A549 (cell line): Measurements from ENCODE around the gene SUPT5H. TPM values are rescaled to one million over a fixed set of nuclear protein-coding genes. Genes with fewer than 3 reads are reported as not detected.

ENCODE experiments used
- CEBPB ChIP-seq, 2 experiments: fragments of >200 bp in 1 of 2; sonication (Bioruptor Twin) in 1 of 2; formaldehyde crosslinking in 1 of 2; IDR thresholded peaks; 2 replicates each; pipeline ENCODE4 v1.6.1; 2012 to 2016
- CHD2 ChIP-seq: fragments of 150-350 bp; IDR thresholded peaks from 2 replicates; pipeline ENCODE4 v1.6.1; 2014; ENCODE audit warnings: low read length; ENCODE audit not compliant: partially characterized antibody
- EHF ChIP-seq: fragments of 250-450 bp; sonication (Bioruptor Pico); IDR thresholded peaks from 2 replicates; pipeline ENCODE4 v1.5.0; 2020; ENCODE audit warnings: mild to moderate bottlenecking
- EHMT2 ChIP-seq: fragments of 200-600 bp; sonication (generic); IDR thresholded peaks from 2 replicates; pipeline ENCODE4 v1.6.1; 2016; ENCODE audit warnings: antibody characterized with exemption, low read depth, mild to moderate bottlenecking, moderate library complexity
- ESRRA ChIP-seq: fragments of 150-350 bp; IDR thresholded peaks from 2 replicates; pipeline ENCODE4 v1.6.1; 2014; ENCODE audit warnings: mild to moderate bottlenecking, low read length, borderline replicate concordance
- FOSL2 ChIP-seq, 2 experiments: fragments of 450-650 bp in 1 of 2; fragments of >200 bp in 1 of 2; sonication (Bioruptor Twin) in 1 of 2; formaldehyde crosslinking; IDR thresholded peaks; 2 replicates each; pipeline versions ENCODE4 v1.5.0 to v1.6.1; 2016 to 2020; ENCODE audit warnings: mild to moderate bottlenecking in 1 of 2, moderate library complexity in 1 of 2
- FOXS1 ChIP-seq: fragments of 250-450 bp; sonication (Bioruptor Pico); IDR thresholded peaks from 2 replicates; pipeline ENCODE4 v1.5.0; 2020; ENCODE audit warnings: mild to moderate bottlenecking, moderate library complexity
- GATA3 ChIP-seq: IDR thresholded peaks from 2 replicates; pipeline ENCODE4 v1.6.1; 2012; ENCODE audit warnings: borderline replicate concordance
- HDAC2 ChIP-seq: fragments of 200-600 bp; sonication (generic); IDR thresholded peaks from 2 replicates; pipeline ENCODE4 v1.6.1; 2016
- HEYL ChIP-seq: fragments of 250-450 bp; sonication (Bioruptor Pico); IDR thresholded peaks from 2 replicates; pipeline ENCODE4 v1.8.0; 2021; ENCODE audit warnings: mild to moderate bottlenecking, moderate library complexity
- HOXA7 ChIP-seq: fragments of 250-450 bp; sonication (Bioruptor Pico); IDR thresholded peaks from 2 replicates; pipeline ENCODE4 v1.5.0; 2020; ENCODE audit warnings: mild to moderate bottlenecking, moderate library complexity
- HOXB13 ChIP-seq: fragments of 250-450 bp; sonication (Bioruptor Pico); IDR thresholded peaks from 2 replicates; pipeline ENCODE4 v1.5.0; 2020; ENCODE audit warnings: low read depth, mild to moderate bottlenecking, moderate library complexity
- JUN ChIP-seq, 2 experiments: fragments of >200 bp; sonication (Bioruptor Twin); formaldehyde crosslinking; IDR thresholded peaks; 2 replicates in 1 of 2; 3 replicates in 1 of 2; pipeline ENCODE4 v1.6.1; 2016 to 2017
- MAFK ChIP-seq: fragments of 450-650 bp; IDR thresholded peaks from 2 replicates; pipeline ENCODE4 v1.6.1; 2014; ENCODE audit not compliant: partially characterized antibody
- MYC ChIP-seq: IDR thresholded peaks from 2 replicates; pipeline ENCODE4 v1.6.1; 2012; ENCODE audit warnings: mild to moderate bottlenecking, inconsistent platforms, low read length, improper control_type of control experiment, borderline replicate concordance
- NFE2L2 ChIP-seq: fragments of 150-350 bp; conservative IDR thresholded peaks from 2 replicates; pipeline ENCODE4 v1.6.1; 2014; ENCODE audit warnings: low read length
- NR3C1 ChIP-seq: fragments of >200 bp; sonication (Bioruptor Twin); formaldehyde crosslinking; IDR thresholded peaks from 3 replicates; pipeline ENCODE4 v1.6.1; 2017
- PHF8 ChIP-seq: fragments of 200-600 bp; sonication (generic); IDR thresholded peaks from 2 replicates; pipeline ENCODE4 v1.6.1; 2016; ENCODE audit warnings: low read depth, mild to moderate bottlenecking, antibody characterized with exemption, moderate library complexity, borderline replicate concordance
- POLR2AphosphoS2 ChIP-seq: conservative IDR thresholded peaks from 2 replicates; pipeline ENCODE4 v1.6.1; 2012; ENCODE audit warnings: low read length, improper control_type of control experiment, inconsistent platforms
- RARB ChIP-seq: fragments of 250-450 bp; sonication (Bioruptor Pico); IDR thresholded peaks from 2 replicates; pipeline ENCODE4 v1.8.0; 2021; ENCODE audit warnings: mild to moderate bottlenecking, moderate library complexity
- RCOR1 ChIP-seq: fragments of 150-350 bp; IDR thresholded peaks from 2 replicates; pipeline ENCODE4 v1.6.1; 2014; ENCODE audit warnings: antibody characterized with exemption, low read length, low read depth
- RFX5 ChIP-seq: fragments of 450-650 bp; IDR thresholded peaks from 2 replicates; pipeline ENCODE4 v1.7.1; 2014; ENCODE audit warnings: antibody characterized with exemption, mild to moderate bottlenecking, moderate library complexity
- TP53 ChIP-seq: fragments of 250-450 bp; sonication (Bioruptor Pico); IDR thresholded peaks from 2 replicates; pipeline ENCODE4 v1.5.0; 2021; ENCODE audit warnings: mild to moderate bottlenecking, moderate library complexity
- ZC3H11A ChIP-seq: fragments of 450-650 bp; IDR thresholded peaks from 2 replicates; pipeline ENCODE4 v1.6.1; 2014; ENCODE audit warnings: antibody characterized with exemption, mild to moderate bottlenecking
- ZFP36 ChIP-seq: fragments of 450-650 bp; IDR thresholded peaks from 2 replicates; pipeline ENCODE4 v1.6.1; 2014; ENCODE audit warnings: borderline replicate concordance; ENCODE audit not compliant: partially characterized antibody
- ZSCAN20 ChIP-seq: fragments of 250-450 bp; sonication (Bioruptor Pico); IDR thresholded peaks from 2 replicates; pipeline ENCODE4 v1.8.0; 2022; ENCODE audit warnings: mild to moderate bottlenecking, moderate library complexity
- polyA plus RNA-seq, 4 experiments: library from polyadenylated mRNA; depleted of rRNA in 3 of 4; stranded (reverse); fragments of >200 nt; fragmentation: RNase III in 1 of 4; extraction: RNeasy Plus Mini Kit Qiagen cat#74134 plus additional on column Dnase treatment in 1 of 4; gene quantifications; 2 replicates in 3 of 4; 3 replicates in 1 of 4; pipeline ENCODE4 v1.2.3, GENCODE V29; 2011 to 2017
- TF ChIP-seq, protein P1 (sequence below): fragments of >200 bp; sonication (Bioruptor Twin); formaldehyde crosslinking; IDR thresholded peaks from 2 replicates; pipeline ENCODE4 v1.6.1; 2016
- TF ChIP-seq, protein P2 (sequence below): IDR thresholded peaks from 2 replicates; pipeline ENCODE4 v1.6.1; 2012; ENCODE audit warnings: low read depth, borderline replicate concordance
- TF ChIP-seq, protein P3 (sequence below): fragments of >200 bp; sonication (Bioruptor Twin); formaldehyde crosslinking; IDR thresholded peaks from 3 replicates; pipeline ENCODE4 v1.6.1; 2016
- TF ChIP-seq, protein P4 (sequence below): fragments of 200-600 bp; sonication (generic); IDR thresholded peaks from 2 replicates; pipeline ENCODE4 v1.6.1; 2016; ENCODE audit warnings: antibody characterized with exemption, mild to moderate bottlenecking, moderate library complexity
- TF ChIP-seq, protein P5 (sequence below): IDR thresholded peaks from 2 replicates; pipeline ENCODE4 v1.6.1; 2012
- TF ChIP-seq, protein P6 (sequence below): fragments of 450-650 bp; IDR thresholded peaks from 2 replicates; pipeline ENCODE4 v1.6.1; 2014; ENCODE audit warnings: antibody characterized with exemption
- TF ChIP-seq, protein P7 (sequence below): fragments of 250-450 bp; sonication (Bioruptor Pico); IDR thresholded peaks from 2 replicates; pipeline ENCODE4 v1.5.0; 2021; ENCODE audit warnings: mild to moderate bottlenecking, moderate library complexity, borderline replicate concordance

The SUPT5H gene
- polyA plus RNA-seq, 2 of the 4 experiments (the other 2 are of a cell fraction): 186 to 222 TPM

DNA sequence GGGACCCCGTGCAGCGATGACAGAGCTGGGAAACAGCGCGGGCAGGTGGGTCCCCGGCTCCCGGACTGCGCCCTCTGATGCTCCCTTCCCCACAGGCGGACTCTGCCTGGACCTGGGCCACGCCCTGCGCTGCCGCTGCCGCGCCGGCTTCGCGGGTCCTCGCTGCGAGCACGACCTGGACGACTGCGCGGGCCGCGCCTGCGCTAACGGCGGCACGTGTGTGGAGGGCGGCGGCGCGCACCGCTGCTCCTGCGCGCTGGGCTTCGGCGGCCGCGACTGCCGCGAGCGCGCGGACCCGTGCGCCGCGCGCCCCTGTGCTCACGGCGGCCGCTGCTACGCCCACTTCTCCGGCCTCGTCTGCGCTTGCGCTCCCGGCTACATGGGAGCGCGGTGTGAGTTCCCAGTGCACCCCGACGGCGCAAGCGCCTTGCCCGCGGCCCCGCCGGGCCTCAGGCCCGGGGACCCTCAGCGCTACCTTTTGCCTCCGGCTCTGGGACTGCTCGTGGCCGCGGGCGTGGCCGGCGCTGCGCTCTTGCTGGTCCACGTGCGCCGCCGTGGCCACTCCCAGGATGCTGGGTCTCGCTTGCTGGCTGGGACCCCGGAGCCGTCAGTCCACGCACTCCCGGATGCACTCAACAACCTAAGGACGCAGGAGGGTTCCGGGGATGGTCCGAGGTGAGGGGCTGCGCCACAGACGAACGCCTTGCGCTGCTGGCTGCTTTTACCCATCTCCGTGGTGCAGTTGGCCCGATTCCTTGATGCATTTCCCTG lies 61.7 kb downstream of the SUPT5H start (continued):
- TF ChIP-seq POLR2AphosphoS2: no peak
- TF ChIP-seq, protein P1, sequence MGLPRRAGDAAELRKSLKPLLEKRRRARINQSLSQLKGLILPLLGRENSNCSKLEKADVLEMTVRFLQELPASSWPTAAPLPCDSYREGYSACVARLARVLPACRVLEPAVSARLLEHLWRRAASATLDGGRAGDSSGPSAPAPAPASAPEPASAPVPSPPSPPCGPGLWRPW: no peak
- TF ChIP-seq TP53 (CRISPR knock-in tag): peak; percentile 95
- TF ChIP-seq MYC: peak; percentile 84; the same call in 1 of the 2 replicates
- TF ChIP-seq GATA3: peak; percentile 29; the same call in 1 of the 2 replicates
- peak; percentile 68; the same call in 1 of the 2 replicates for TF ChIP-seq RFX5
- no peak for TF ChIP-seq RARB (CRISPR knock-in tag)
- TF ChIP-seq EHMT2: no peak
- peak; percentile 87 for TF ChIP-seq EHF (CRISPR knock-in tag)
- TF ChIP-seq, protein P2, sequence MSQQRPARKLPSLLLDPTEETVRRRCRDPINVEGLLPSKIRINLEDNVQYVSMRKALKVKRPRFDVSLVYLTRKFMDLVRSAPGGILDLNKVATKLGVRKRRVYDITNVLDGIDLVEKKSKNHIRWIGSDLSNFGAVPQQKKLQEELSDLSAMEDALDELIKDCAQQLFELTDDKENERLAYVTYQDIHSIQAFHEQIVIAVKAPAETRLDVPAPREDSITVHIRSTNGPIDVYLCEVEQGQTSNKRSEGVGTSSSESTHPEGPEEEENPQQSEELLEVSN: peak; percentile 100
- TF ChIP-seq, protein P3, sequence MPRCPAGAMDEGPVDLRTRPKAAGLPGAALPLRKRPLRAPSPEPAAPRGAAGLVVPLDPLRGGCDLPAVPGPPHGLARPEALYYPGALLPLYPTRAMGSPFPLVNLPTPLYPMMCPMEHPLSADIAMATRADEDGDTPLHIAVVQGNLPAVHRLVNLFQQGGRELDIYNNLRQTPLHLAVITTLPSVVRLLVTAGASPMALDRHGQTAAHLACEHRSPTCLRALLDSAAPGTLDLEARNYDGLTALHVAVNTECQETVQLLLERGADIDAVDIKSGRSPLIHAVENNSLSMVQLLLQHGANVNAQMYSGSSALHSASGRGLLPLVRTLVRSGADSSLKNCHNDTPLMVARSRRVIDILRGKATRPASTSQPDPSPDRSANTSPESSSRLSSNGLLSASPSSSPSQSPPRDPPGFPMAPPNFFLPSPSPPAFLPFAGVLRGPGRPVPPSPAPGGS: peak; percentile 92; the same call in 1 of the 3 replicates
- TF ChIP-seq, protein P4, sequence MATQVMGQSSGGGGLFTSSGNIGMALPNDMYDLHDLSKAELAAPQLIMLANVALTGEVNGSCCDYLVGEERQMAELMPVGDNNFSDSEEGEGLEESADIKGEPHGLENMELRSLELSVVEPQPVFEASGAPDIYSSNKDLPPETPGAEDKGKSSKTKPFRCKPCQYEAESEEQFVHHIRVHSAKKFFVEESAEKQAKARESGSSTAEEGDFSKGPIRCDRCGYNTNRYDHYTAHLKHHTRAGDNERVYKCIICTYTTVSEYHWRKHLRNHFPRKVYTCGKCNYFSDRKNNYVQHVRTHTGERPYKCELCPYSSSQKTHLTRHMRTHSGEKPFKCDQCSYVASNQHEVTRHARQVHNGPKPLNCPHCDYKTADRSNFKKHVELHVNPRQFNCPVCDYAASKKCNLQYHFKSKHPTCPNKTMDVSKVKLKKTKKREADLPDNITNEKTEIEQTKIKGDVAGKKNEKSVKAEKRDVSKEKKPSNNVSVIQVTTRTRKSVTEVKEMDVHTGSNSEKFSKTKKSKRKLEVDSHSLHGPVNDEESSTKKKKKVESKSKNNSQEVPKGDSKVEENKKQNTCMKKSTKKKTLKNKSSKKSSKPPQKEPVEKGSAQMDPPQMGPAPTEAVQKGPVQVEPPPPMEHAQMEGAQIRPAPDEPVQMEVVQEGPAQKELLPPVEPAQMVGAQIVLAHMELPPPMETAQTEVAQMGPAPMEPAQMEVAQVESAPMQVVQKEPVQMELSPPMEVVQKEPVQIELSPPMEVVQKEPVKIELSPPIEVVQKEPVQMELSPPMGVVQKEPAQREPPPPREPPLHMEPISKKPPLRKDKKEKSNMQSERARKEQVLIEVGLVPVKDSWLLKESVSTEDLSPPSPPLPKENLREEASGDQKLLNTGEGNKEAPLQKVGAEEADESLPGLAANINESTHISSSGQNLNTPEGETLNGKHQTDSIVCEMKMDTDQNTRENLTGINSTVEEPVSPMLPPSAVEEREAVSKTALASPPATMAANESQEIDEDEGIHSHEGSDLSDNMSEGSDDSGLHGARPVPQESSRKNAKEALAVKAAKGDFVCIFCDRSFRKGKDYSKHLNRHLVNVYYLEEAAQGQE: no peak
- TF ChIP-seq ZSCAN20: peak; percentile 80; the same call in 1 of the 2 replicates
- no peak for TF ChIP-seq HOXA7 (CRISPR knock-in tag)
- TF ChIP-seq HOXB13: peak; percentile 95
- TF ChIP-seq, protein P5, sequence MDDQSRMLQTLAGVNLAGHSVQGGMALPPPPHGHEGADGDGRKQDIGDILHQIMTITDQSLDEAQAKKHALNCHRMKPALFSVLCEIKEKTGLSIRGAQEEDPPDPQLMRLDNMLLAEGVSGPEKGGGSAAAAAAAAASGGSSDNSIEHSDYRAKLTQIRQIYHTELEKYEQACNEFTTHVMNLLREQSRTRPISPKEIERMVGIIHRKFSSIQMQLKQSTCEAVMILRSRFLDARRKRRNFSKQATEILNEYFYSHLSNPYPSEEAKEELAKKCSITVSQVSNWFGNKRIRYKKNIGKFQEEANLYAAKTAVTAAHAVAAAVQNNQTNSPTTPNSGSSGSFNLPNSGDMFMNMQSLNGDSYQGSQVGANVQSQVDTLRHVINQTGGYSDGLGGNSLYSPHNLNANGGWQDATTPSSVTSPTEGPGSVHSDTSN: no peak
- TF ChIP-seq RCOR1: no peak
- no peak for TF ChIP-seq CHD2
- peak; percentile 20 for TF ChIP-seq FOXS1 (CRISPR knock-in tag)
- no peak for TF ChIP-seq ESRRA
- no peak for TF ChIP-seq NFE2L2
- peak in 1 of 2 experiments; percentile 79; a peak in 4 of 5 replicates for TF ChIP-seq JUN (IDR thresholded peaks at IDR 0.05)
- no peak for TF ChIP-seq HEYL (CRISPR knock-in tag)
- TF ChIP-seq, protein P6, sequence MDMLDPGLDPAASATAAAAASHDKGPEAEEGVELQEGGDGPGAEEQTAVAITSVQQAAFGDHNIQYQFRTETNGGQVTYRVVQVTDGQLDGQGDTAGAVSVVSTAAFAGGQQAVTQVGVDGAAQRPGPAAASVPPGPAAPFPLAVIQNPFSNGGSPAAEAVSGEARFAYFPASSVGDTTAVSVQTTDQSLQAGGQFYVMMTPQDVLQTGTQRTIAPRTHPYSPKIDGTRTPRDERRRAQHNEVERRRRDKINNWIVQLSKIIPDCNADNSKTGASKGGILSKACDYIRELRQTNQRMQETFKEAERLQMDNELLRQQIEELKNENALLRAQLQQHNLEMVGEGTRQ: peak; percentile 61
- TF ChIP-seq ZFP36: no peak
- peak; percentile 81 for TF ChIP-seq PHF8
- TF ChIP-seq HDAC2: no peak; the same call in 1 of the 2 replicates
- TF ChIP-seq MAFK: no peak
- no peak for TF ChIP-seq NR3C1
- no peak for TF ChIP-seq CEBPB (IDR thresholded peaks at IDR 0.05)
- no peak for TF ChIP-seq ZC3H11A
- TF ChIP-seq FOSL2 (IDR thresholded peaks at IDR 0.05): no peak
- TF ChIP-seq FOSL2 (CRISPR knock-in tag; IDR thresholded peaks at IDR 0.05): no peak
- TF ChIP-seq, protein P7, sequence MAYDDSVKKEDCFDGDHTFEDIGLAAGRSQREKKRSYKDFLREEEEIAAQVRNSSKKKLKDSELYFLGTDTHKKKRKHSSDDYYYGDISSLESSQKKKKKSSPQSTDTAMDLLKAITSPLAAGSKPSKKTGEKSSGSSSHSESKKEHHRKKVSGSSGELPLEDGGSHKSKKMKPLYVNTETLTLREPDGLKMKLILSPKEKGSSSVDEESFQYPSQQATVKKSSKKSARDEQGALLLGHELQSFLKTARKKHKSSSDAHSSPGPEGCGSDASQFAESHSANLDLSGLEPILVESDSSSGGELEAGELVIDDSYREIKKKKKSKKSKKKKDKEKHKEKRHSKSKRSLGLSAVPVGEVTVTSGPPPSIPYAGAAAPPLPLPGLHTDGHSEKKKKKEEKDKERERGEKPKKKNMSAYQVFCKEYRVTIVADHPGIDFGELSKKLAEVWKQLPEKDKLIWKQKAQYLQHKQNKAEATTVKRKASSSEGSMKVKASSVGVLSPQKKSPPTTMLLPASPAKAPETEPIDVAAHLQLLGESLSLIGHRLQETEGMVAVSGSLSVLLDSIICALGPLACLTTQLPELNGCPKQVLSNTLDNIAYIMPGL (CRISPR knock-in tag): no peak
